HG02943 (cell line): ENCODE data around the gene ZDHHC4.

Experiments used
- ATAC-seq: cut with Tn5 transposase; IDR thresholded peaks from one replicate; pipeline ENCODE4 v1.9.1; 2021; ENCODE audit warnings: mild to moderate bottlenecking, low read depth, moderate library complexity; ENCODE audit not compliant: unreplicated experiment

The ZDHHC4 gene

GRCh38 chr7:6577369-6578113 is at the start of gene ZDHHC4:
ZDHHC4 (plus strand) TSS chr7:6577454; CDS start chr7:6580562, 3,108 bp downstream.
- peak; percentile 91 for ATAC-seq

- no peak for ATAC-seq
Observed at GRCh38 chr7:6528401-6529130, 48.7 kb upstream of the ZDHHC4 start.

GRCh38 chr7:6529643-6530042 is 47.6 kb upstream of the ZDHHC4 start:
- no peak for ATAC-seq

- ATAC-seq: no peak
Observed at GRCh38 chr7:6530626-6531491, 46.4 kb upstream of the ZDHHC4 start.

GRCh38 chr7:6531492-6532279 is 45.6 kb upstream of the ZDHHC4 start:
- ATAC-seq: no peak

- ATAC-seq: no peak
Observed at GRCh38 chr7:6532516-6532915, 44.7 kb upstream of the ZDHHC4 start.

GRCh38 chr7:6533893-6534495 is 43.3 kb upstream of the ZDHHC4 start:
- no peak for ATAC-seq

- no peak for ATAC-seq
Observed at GRCh38 chr7:6536262-6537260, 40.7 kb upstream of the ZDHHC4 start.

GRCh38 chr7:6542368-6542767 is 34.9 kb upstream of the ZDHHC4 start:
- ATAC-seq: no peak

- ATAC-seq: no peak
Observed at GRCh38 chr7:6545398-6546126, 31.7 kb upstream of the ZDHHC4 start.

GRCh38 chr7:6546498-6547251 is 30.6 kb upstream of the ZDHHC4 start:
- ATAC-seq: no peak

- no peak for ATAC-seq
Observed at GRCh38 chr7:6547400-6547799, 29.9 kb upstream of the ZDHHC4 start.

GRCh38 chr7:6551016-6551511 is 26.2 kb upstream of the ZDHHC4 start, which contains the start of gene GRID2IP:
GRID2IP (minus strand) TSS chr7:6551461; CDS start chr7:6551436, 25 bp downstream.
- no peak for ATAC-seq

- ATAC-seq: no peak
Observed at GRCh38 chr7:6553448-6554044, 23.7 kb upstream of the ZDHHC4 start.

GRCh38 chr7:6554848-6555247 is 22.4 kb upstream of the ZDHHC4 start:
- no peak for ATAC-seq

GRCh38 chr7:6556196-6556595 is 21.1 kb upstream of the ZDHHC4 start:
- no peak for ATAC-seq

GRCh38 chr7:6558837-6559236 is 18.4 kb upstream of the ZDHHC4 start:
- ATAC-seq: no peak
